Tibial nerve (tissue), 4 donors: Measurements from ENCODE around the gene GSG1L.
"Not testable (repeated sequence)": the region's sequence is repeated elsewhere in the genome, so short reads cannot be mapped to it uniquely, and the experiment has no call there.

Experiments used
- CTCF ChIP-seq, 5 experiments: fragments of 200-600 bp in 3 of 5; fragments of 450-650 bp in 2 of 5; sonication (generic) in 3 of 5; IDR thresholded peaks; one replicate each; pipeline ENCODE4 v1.5.1; 2016 to 2019; ENCODE audit warnings: antibody characterized with exemption in 5 of 5, mild to moderate bottlenecking in 3 of 5, moderate library complexity in 2 of 5
- EP300 ChIP-seq, 2 donors: sonication (generic); formaldehyde crosslinking; IDR thresholded peaks; one replicate each; pipeline ENCODE4 v1.6.1; 2017; ENCODE audit warnings: antibody characterized with exemption in 2 of 2, mild to moderate bottlenecking in 1 of 2
- POLR2A ChIP-seq, 2 donors: fragments of 450-650 bp; IDR thresholded peaks; one replicate each; pipeline ENCODE4 v1.6.1; 2017; ENCODE audit warnings: antibody characterized with exemption in 2 of 2, mild to moderate bottlenecking in 2 of 2, moderate library complexity in 2 of 2

- not testable (repeated sequence) for TF ChIP-seq CTCF, POLR2A, EP300 (IDR thresholded peaks at IDR 0.05)
Measured at GRCh38 chr16:27942071-27942470, 121.4 kb downstream of the GSG1L start.
